Measurements from ENCODE around the gene STARD5. TPM values are rescaled to one million over a fixed set of nuclear protein-coding genes. Genes with fewer than 3 reads are reported as not detected.

STARD5 gene
- total and polyA plus RNA-seq, 9 of the 15 experiments (the other 6 are each of a cell fraction or from before 2014, with no cell fraction given): 1.7 to 5.7 (median 2.2) TPM

DNA sequence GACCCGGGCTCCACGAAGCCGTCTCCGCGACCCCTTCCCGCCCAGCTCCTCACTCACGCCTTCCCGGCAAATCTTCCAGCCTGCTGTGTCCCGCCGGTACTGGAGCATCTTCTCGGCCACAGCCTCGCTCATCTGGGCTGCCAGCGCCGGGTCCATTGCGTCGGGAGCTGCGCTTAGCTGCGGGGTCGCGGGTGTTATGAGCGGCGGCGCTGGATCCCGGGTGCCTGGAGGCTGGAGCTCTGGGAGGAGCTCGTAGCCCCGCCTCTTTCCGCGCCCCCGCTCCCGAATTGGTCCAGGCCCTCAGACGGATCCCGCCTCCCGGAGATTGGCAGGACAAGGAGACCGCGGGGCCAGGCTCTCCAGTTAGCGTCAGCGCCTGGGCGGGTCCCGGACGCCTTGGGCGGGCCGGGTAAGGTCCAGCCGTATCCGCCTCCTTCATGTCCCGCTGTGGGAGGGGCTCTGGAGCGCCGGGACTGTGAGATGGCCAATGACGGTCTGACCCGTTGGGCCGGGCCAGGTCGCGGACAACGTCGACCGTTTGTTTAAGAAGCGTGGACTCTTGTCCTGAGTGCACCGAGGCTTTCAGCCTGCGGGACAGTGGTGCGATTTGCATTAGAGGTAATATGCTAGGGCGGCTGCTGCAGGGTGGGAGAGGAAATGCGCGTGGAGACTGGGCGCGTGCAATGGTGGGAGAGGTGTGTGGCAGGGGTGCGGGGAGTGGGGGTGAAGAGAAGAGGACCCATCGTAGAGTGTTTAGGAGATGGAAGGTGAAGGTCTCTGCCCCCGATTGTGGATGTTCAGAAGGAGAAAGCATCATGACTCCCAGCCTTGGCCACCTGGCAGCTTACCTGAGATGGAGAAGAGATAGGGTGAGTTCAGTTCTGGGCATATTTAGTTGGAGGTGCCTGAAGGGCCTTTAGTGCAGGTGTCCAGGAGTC is at the start of gene STARD5 (continued):
- TF ChIP-seq, protein P1, sequence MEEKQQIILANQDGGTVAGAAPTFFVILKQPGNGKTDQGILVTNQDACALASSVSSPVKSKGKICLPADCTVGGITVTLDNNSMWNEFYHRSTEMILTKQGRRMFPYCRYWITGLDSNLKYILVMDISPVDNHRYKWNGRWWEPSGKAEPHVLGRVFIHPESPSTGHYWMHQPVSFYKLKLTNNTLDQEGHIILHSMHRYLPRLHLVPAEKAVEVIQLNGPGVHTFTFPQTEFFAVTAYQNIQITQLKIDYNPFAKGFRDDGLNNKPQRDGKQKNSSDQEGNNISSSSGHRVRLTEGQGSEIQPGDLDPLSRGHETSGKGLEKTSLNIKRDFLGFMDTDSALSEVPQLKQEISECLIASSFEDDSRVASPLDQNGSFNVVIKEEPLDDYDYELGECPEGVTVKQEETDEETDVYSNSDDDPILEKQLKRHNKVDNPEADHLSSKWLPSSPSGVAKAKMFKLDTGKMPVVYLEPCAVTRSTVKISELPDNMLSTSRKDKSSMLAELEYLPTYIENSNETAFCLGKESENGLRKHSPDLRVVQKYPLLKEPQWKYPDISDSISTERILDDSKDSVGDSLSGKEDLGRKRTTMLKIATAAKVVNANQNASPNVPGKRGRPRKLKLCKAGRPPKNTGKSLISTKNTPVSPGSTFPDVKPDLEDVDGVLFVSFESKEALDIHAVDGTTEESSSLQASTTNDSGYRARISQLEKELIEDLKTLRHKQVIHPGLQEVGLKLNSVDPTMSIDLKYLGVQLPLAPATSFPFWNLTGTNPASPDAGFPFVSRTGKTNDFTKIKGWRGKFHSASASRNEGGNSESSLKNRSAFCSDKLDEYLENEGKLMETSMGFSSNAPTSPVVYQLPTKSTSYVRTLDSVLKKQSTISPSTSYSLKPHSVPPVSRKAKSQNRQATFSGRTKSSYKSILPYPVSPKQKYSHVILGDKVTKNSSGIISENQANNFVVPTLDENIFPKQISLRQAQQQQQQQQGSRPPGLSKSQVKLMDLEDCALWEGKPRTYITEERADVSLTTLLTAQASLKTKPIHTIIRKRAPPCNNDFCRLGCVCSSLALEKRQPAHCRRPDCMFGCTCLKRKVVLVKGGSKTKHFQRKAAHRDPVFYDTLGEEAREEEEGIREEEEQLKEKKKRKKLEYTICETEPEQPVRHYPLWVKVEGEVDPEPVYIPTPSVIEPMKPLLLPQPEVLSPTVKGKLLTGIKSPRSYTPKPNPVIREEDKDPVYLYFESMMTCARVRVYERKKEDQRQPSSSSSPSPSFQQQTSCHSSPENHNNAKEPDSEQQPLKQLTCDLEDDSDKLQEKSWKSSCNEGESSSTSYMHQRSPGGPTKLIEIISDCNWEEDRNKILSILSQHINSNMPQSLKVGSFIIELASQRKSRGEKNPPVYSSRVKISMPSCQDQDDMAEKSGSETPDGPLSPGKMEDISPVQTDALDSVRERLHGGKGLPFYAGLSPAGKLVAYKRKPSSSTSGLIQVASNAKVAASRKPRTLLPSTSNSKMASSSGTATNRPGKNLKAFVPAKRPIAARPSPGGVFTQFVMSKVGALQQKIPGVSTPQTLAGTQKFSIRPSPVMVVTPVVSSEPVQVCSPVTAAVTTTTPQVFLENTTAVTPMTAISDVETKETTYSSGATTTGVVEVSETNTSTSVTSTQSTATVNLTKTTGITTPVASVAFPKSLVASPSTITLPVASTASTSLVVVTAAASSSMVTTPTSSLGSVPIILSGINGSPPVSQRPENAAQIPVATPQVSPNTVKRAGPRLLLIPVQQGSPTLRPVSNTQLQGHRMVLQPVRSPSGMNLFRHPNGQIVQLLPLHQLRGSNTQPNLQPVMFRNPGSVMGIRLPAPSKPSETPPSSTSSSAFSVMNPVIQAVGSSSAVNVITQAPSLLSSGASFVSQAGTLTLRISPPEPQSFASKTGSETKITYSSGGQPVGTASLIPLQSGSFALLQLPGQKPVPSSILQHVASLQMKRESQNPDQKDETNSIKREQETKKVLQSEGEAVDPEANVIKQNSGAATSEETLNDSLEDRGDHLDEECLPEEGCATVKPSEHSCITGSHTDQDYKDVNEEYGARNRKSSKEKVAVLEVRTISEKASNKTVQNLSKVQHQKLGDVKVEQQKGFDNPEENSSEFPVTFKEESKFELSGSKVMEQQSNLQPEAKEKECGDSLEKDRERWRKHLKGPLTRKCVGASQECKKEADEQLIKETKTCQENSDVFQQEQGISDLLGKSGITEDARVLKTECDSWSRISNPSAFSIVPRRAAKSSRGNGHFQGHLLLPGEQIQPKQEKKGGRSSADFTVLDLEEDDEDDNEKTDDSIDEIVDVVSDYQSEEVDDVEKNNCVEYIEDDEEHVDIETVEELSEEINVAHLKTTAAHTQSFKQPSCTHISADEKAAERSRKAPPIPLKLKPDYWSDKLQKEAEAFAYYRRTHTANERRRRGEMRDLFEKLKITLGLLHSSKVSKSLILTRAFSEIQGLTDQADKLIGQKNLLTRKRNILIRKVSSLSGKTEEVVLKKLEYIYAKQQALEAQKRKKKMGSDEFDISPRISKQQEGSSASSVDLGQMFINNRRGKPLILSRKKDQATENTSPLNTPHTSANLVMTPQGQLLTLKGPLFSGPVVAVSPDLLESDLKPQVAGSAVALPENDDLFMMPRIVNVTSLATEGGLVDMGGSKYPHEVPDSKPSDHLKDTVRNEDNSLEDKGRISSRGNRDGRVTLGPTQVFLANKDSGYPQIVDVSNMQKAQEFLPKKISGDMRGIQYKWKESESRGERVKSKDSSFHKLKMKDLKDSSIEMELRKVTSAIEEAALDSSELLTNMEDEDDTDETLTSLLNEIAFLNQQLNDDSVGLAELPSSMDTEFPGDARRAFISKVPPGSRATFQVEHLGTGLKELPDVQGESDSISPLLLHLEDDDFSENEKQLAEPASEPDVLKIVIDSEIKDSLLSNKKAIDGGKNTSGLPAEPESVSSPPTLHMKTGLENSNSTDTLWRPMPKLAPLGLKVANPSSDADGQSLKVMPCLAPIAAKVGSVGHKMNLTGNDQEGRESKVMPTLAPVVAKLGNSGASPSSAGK (IDR thresholded peaks at IDR 0.05): peak; percentile 63; the same call in 1 of the 2 replicates
- TF ChIP-seq POLR2G (IDR thresholded peaks at IDR 0.05; ENCODE audit: low read depth, low read length) (peak; percentile 95), ZNF133 (CRISPR knock-in tag; IDR thresholded peaks at IDR 0.05) (no peak), ZNF347 (CRISPR knock-in tag; IDR thresholded peaks at IDR 0.05; ENCODE audit: low read depth) (no peak), TEAD1 (CRISPR knock-in tag; IDR thresholded peaks at IDR 0.05) (0 out of 4 replicates have a peak, but pooled peaks of 1 of the 2 experiments have one; percentile 18), GATAD2A (IDR thresholded peaks at IDR 0.05) (0 out of 2 replicates have a peak, but pooled peaks have one; percentile 55), EHMT2 (IDR thresholded peaks at IDR 0.05) (no peak), CHCHD3 (CRISPR knock-in tag; IDR thresholded peaks at IDR 0.05) (no peak), SMARCA4 (IDR thresholded peaks at IDR 0.05) (no peak), ADNP (tag; IDR thresholded peaks at IDR 0.05) (no peak), HSF4 (CRISPR knock-in tag; IDR thresholded peaks at IDR 0.05; ENCODE audit: borderline replicate concordance) (no peak)
- TF ChIP-seq, protein P2, sequence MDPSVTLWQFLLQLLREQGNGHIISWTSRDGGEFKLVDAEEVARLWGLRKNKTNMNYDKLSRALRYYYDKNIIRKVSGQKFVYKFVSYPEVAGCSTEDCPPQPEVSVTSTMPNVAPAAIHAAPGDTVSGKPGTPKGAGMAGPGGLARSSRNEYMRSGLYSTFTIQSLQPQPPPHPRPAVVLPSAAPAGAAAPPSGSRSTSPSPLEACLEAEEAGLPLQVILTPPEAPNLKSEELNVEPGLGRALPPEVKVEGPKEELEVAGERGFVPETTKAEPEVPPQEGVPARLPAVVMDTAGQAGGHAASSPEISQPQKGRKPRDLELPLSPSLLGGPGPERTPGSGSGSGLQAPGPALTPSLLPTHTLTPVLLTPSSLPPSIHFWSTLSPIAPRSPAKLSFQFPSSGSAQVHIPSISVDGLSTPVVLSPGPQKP (CRISPR knock-in tag; IDR thresholded peaks at IDR 0.05): no peak
- TF ChIP-seq, protein P3, sequence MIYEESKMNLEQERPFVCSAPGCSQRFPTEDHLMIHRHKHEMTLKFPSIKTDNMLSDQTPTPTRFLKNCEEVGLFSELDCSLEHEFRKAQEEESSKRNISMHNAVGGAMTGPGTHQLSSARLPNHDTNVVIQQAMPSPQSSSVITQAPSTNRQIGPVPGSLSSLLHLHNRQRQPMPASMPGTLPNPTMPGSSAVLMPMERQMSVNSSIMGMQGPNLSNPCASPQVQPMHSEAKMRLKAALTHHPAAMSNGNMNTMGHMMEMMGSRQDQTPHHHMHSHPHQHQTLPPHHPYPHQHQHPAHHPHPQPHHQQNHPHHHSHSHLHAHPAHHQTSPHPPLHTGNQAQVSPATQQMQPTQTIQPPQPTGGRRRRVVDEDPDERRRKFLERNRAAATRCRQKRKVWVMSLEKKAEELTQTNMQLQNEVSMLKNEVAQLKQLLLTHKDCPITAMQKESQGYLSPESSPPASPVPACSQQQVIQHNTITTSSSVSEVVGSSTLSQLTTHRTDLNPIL (CRISPR knock-in tag; IDR thresholded peaks at IDR 0.05): no peak
